ENCODE measurements around the gene EEF2K.
A peak's percentile ranks its signal among the peaks of the same experiment; 100 is the strongest.
"Not testable (repeated sequence)": the region's sequence is repeated elsewhere in the genome, so short reads cannot be mapped to it uniquely, and the experiment has no call there.

EEF2K gene

GRCh38 chr16:22206013-22206841, at the start of gene EEF2K:
Gene EEF2K (plus strand): TSS chr16:22206278. CDS start chr16:22225730, 19,452 bp downstream.
- peak; percentile 69 for DNase-seq (ENCODE audit: low read depth)

- DNase-seq (ENCODE audit: low read depth): no peak
Measured at GRCh38 chr16:22161401-22161800, 44.7 kb upstream of the EEF2K start.

- peak; percentile 26 for DNase-seq (ENCODE audit: low read depth)
Measured at GRCh38 chr16:22161999-22162655, 44.0 kb upstream of the EEF2K start, which contains the start of gene SDR42E2. Gene SDR42E2 (plus strand): TSS chr16:22162506. CDS start chr16:22165583, 3,077 bp downstream.

DNA sequence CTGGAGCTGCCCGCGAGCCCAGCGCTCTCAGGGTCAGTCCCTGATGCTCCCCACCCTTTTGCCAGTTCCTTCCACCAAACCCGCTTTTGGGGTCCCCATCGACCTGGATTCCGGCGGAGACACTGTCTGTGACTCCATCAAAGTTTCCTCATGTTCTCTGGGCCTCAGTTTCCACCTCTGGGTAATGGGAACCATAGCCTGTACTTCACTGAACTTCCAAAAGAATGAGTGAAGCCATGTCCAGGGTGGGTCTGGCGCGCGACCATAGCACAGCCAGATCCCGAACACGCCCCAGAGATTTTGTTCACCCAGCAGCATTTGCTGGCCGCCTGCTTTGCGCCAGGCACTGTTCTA, 43.4 kb upstream of the EEF2K start:
- no peak for DNase-seq (ENCODE audit: low read depth)

DNA sequence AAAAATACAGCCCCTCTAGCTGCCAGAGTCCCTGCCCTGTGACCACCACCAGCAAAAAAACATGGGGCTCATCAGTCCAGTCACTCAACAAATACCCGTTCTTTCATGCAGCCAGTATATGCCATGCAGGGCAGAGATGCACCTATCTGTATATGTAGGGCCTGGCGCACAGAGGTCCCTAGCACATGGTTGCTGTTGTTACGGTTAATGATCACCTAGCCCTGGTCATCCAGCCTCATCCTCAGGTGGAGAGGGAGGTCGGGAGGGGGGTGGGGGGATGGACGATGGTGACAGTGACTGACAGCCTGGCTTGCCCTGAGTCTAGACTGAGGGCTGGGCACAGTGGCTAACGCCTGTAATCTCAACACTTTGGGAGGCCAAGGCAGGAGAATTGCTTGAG, 42.3 kb upstream of the EEF2K start:
- no peak for DNase-seq (ENCODE audit: low read depth)

- no peak for DNase-seq (ENCODE audit: low read depth)
Measured at GRCh38 chr16:22164482-22164881, 41.6 kb upstream of the EEF2K start.

GRCh38 chr16:22165508-22166285, 40.4 kb upstream of the EEF2K start:
- no peak for DNase-seq (ENCODE audit: low read depth)

GRCh38 chr16:22171953-22172352, 34.1 kb upstream of the EEF2K start:
- no peak for DNase-seq (ENCODE audit: low read depth)

DNA sequence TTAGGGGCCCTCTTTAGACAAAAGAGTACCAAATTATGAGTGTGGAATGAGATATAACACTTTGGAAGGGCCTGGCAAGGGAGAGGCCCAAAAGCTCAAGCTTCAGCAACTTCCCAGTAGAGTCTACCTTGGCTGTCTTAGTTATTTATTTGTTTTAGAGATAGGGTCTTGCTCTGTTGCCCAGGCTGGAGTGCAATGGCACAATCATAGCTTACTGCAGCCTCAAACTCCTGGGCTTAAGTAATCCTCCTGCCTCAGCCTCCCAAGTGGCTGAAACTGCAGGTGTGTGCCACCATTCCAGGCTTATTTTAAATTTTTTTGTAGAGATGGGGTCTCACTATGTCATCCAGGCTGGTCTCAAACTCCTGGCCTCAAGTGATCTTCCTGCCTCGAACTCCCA, 33.4 kb upstream of the EEF2K start:
- not testable (repeated sequence) for DNase-seq (ENCODE audit: low read depth)

DNA sequence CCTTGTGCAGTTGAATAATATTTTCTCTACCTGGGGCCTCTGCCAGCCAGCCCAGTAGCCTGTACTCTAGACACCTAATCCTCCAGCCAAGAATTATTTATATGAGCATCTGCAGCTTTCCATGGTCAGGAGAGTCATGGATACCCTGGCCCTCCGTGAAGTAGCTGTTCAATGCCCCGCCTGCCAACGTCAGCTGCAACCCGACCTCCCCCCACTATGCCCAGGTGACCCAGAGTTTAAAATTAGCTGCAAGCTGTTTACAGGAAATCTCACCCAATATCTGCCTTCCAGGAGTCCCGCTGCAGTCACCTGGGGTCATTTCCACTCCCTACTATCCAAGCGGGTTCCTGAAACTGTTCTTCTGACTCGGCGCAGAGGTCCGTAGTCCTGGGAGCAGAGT, 31.4 kb upstream of the EEF2K start:
- DNase-seq (ENCODE audit: low read depth): no peak

DNA sequence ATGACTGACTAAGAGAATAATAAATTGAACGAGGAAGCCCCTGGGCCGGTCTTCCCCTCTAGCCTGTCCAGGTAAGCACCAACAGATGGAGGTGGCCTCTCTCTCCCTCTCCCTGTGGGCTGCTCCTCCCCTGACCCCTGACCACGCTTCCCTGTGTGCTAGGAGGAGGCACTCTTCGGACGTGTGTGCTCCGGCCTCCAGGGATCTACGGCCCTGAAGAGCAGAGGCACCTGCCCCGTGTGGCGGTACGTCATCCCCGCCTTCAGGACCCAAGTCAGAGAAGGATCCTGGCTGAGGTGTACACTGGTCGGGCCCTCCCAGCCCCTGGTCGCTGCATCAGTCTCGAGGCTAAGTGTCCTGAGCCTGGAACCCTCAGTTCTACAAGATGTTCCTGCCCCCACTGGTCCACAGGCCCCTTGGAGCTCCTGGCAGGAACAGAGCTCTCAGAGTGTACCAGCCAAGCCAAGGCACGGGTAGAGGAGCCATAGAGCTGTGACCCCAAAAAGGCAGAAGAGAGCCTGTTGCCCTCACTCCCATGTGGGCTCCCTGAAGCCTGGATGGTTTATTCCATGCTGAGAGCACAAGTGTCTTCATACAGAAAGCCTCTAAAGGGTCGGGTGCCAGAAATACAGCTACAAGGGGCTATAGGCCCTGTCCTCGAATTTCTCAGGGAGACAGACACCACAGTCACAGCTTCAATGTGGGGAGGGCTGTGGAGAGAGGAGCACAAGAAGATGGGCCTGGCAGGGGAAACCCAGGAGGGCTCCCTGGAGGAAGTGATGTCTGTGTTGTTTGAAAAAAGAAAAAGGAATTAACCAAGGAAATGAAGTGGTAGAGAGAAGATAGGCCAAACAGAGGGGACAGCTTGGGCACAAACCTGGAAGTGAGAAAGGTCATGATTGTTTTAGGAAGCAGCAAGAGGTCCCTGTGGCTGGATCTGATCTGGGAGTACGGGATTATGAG, 27.8 kb upstream of the EEF2K start:
- DNase-seq (ENCODE audit: low read depth): no peak

DNA sequence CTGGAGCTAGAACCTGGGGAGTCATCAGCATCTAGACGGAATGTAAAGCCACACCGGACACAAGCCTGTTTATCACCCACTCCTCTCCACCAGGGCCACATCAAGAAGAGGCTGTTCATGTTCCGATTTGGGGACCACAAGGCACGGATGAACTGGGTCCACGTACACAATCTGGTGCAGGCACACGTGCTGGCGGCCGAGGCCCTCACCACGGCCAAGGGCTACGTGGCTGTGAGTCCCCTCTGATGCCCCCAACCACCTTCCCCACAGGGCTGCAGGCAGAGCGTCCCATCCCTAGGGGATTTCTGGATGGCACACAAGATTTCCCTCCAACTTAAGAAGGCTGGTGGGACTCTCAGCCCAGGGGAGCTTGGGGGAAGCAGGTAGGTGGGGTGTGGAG, 24.7 kb upstream of the EEF2K start:
- DNase-seq (ENCODE audit: low read depth): no peak

GRCh38 chr16:22181843-22182242, 24.2 kb upstream of the EEF2K start:
- no peak for DNase-seq (ENCODE audit: low read depth)

DNA sequence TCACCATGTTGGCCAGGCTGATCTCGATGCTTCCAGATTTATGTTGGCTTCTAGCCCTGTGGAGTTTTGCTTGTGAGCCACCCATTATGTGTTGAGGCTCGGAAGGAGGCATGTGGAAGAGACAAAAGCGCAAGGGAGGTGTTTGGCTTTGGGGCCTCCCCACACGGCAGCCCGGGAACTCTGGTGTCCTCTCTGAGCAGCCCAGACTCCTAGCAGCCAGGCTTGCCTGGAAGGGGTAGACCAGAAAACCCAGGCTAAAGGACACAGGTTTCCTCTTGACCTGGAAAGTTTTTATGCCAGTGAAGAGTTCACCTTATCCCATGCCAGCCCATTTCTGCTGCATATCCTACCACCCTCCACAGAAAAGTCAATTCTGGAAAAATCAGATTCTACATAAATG, 22.7 kb upstream of the EEF2K start:
- no peak for DNase-seq (ENCODE audit: low read depth)

- DNase-seq (ENCODE audit: low read depth): no peak
Measured at GRCh38 chr16:22183901-22184614, 22.0 kb upstream of the EEF2K start.

DNA sequence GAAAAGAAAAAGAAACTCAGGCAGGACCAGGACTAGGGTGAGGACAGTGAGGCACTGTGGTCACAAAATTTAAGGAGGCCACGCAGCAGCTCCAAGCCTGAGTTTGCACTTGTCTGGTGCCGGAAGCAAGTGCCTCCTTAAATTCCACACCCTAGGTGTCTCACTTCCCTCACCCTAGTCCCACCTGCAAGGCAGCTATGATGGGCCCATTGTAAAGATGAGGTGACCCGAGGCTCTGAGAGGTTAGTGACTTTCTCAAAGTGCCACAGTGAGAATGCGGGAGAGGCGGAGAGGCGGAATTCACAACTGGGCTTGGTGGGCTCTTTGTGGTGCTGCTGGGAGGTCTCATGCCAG, 21.5 kb upstream of the EEF2K start:
- DNase-seq (ENCODE audit: low read depth): no peak

GRCh38 chr16:22186517-22186916, 19.6 kb upstream of the EEF2K start:
- no peak for DNase-seq (ENCODE audit: low read depth)

DNA sequence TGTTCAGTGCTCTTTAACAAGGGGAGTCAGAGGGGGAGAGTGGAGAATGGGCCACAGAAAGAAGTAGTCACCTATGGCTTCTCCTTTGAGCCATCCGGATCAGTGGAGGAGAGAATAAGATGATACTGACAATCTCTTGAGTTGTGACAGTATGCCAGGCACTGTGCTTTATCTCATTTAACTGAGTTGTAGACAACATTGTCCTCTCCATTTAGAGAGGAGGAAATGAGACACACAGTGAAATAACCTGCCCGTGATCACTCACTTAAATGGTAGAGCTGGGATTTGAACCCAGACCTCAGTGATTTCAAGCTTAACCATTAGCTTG, 17.8 kb upstream of the EEF2K start:
- DNase-seq (ENCODE audit: low read depth): no peak

DNA sequence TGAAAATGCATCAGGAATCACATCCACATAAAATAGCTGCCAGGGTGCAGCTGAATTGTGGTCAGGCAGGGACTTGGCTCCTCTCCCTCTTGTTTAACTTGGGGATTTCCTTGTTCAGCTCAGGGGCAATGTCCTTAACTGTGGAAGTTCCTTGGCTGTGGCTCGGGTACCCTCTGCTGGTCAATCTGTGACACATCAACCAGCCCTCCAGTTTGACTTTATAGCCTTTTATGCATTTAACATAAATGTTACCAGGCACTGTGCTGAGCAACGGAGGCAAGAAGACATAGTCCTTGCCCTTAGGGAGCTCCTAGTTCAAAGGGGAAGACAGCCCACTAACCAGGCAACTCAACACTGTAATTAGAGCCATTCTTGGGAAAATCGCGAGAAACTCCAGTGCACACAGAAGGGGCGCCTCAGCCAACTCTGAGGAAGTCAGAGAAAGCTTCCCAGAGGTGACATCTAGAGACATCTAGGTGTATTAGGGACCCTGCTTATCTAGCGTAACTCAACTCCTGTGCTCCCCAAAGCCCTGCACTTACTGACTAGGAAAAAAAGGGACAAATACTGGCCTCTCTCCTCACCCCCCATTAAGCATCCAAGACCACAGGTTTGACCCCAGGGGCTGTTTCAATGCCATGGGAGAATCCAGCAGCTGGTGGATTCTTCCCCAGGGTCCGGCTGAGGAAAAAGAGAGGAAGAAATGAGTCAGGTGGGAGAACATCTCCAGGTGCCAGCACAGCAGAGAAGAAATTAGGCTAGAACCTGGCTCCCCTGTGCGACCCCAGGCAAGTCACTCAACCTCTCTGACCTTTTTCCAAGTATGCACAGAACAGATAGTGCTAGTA, 17.3 kb upstream of the EEF2K start:
- peak; percentile 43 for DNase-seq (ENCODE audit: low read depth)

- DNase-seq (ENCODE audit: low read depth): peak; percentile 15
Measured at GRCh38 chr16:22189473-22190080, 16.5 kb upstream of the EEF2K start.
